T follicular helper cell (primary cell): ENCODE results near the gene C5orf15.
"Not testable (repeated sequence)": the region's sequence is repeated elsewhere in the genome, so short reads cannot be mapped to it uniquely, and the experiment has no call there.

Experiments
- DNase-seq: peaks from one replicate; pipeline ENCODE4 v3.0.0-alpha.2; 2020; ENCODE audit warnings: low read depth

Gene C5orf15

GRCh38 chr5:133937628-133938027, 30.8 kb downstream of the C5orf15 start:
- DNase-seq = not testable (repeated sequence)

- DNase-seq = no peak
Measured at GRCh38 chr5:133936651-133937015, 31.8 kb downstream of the C5orf15 start.

- not testable (repeated sequence) for DNase-seq
Measured at GRCh38 chr5:133935991-133936650, 32.3 kb downstream of the C5orf15 start.

GRCh38 chr5:133935667-133935940, 32.8 kb downstream of the C5orf15 start:
- no peak for DNase-seq

- no peak for DNase-seq
Measured at GRCh38 chr5:133934822-133935666, 33.4 kb downstream of the C5orf15 start.

GRCh38 chr5:133934311-133934710, 34.1 kb downstream of the C5orf15 start:
- DNase-seq = no peak

- DNase-seq = no peak
Measured at GRCh38 chr5:133933670-133934295, 34.6 kb downstream of the C5orf15 start.

GRCh38 chr5:133933169-133933509, 35.3 kb downstream of the C5orf15 start:
- no peak for DNase-seq

- DNase-seq = no peak
Measured at GRCh38 chr5:133932441-133933168, 35.8 kb downstream of the C5orf15 start.

GRCh38 chr5:133931546-133931945, 36.9 kb downstream of the C5orf15 start:
- no peak for DNase-seq

GRCh38 chr5:133930813-133931090, 37.7 kb downstream of the C5orf15 start:
- no peak for DNase-seq

GRCh38 chr5:133930061-133930812, 38.2 kb downstream of the C5orf15 start:
- DNase-seq = peak; percentile 27

GRCh38 chr5:133928587-133929393, 39.6 kb downstream of the C5orf15 start:
- DNase-seq = no peak

GRCh38 chr5:133927300-133928180, 40.9 kb downstream of the C5orf15 start:
- DNase-seq = no peak

GRCh38 chr5:133926489-133927299, 41.7 kb downstream of the C5orf15 start:
- no peak for DNase-seq

GRCh38 chr5:133925866-133926488, 42.4 kb downstream of the C5orf15 start:
- DNase-seq = no peak

- no peak for DNase-seq
Measured at GRCh38 chr5:133925269-133925668, 43.2 kb downstream of the C5orf15 start.

GRCh38 chr5:133924221-133924920, 44.1 kb downstream of the C5orf15 start:
- DNase-seq = no peak
